ENCODE data around the gene PNPT1.
"Not testable (repeated sequence)": the region's sequence is repeated elsewhere in the genome, so short reads cannot be mapped to it uniquely, and the experiment has no call there.

The PNPT1 gene

GRCh38 chr2:55693181-55694125, at the start of gene PNPT1:
TSS of gene PNPT1 (minus strand) at chr2:55693844. CDS start at chr2:55693823, 21 bp downstream.
- peak; percentile 93 to 96 for DNase-seq

- DNase-seq, result no peak
Observed at GRCh38 chr2:55742996-55743395, 49.4 kb upstream of the PNPT1 start.

DNA sequence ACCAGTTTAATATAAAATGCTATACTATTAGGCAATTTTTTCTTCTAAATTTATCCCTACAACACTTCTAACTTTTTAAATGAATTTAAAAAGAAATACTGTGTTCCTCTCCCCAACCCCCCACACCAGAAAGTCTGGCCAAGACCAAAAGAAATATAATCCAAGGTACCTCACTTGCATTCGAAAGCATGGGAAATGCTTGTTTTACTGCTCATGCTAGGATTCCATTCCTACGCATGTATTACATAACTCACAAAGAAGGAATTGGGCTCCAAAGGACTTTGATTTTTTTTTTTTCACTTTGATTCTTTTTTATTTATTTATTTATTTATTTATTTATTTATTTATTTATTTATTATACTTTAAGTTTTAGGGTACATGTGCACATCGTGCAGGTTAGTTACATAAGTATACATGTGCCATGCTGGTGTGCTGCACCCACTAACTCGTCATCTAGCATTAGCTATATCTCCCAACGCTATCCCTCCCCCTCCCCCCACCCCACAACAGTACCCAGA, 42.4 kb upstream of the PNPT1 start:
- DNase-seq, result not testable (repeated sequence)

DNA sequence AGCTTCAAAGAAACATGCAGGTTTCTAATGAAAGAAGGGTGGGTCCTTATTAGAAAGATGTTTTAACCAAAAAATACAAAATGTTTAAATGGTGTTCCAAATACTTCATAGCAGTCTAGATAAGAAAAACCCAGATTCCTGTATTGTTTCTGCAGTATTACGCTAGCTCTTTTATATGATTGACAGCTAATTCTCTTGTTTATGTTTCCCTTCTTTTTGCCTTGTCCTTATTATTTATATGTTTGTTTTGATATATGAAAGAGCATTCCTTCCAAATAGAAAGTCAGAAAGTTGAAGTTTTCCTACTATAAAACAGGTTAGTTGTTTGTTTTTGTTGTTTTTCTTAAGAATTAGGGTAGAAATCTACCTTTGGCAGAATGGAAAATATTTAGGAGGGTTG, 41.1 kb upstream of the PNPT1 start:
- DNase-seq, result no peak

DNA sequence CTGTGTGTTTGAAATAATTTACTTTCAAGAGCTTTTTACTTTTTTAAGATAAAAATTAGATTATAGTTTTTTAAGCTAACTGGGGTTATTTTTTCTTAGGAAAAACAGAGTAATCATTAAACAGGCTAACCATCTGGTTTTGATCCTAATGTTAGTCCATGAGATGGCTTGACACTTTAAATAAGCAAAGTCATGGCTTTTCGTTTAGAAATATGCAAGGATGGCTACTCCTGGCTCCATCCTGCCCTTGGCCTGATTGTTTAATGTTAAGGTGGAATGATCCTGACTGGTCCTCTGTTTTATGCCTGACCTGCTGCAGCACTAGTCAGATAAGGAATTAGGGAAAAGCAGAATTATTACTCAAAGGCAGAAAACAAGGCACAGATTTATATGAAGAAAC, 39.7 kb upstream of the PNPT1 start:
- DNase-seq, result no peak

- DNase-seq, result no peak
Observed at GRCh38 chr2:55732854-55733253, 39.2 kb upstream of the PNPT1 start.

DNA sequence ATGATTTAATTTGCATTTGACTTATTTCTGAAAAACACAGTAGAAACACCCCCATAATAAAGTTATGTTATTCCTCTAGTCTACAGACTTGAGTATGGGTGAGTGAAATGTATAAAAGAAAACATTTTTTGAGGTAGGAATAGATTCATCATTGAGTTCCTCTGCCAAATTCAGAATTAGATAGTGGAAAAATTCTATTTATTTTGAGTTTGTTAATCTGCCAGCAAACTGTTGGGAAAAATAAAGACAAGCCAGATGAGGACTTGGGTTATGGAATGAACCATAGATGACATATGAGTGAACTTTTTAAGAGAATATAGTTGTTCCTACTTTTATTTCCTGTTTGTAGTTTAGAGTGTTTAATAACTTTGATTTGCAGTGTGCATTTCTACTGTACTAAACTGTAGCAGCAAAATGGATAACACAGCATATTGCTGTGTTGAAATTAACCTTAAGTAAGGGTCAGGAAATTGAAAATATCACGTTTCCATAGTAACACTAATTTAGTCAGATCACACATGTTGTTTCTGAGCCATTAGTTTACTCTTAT, 35.6 kb upstream of the PNPT1 start:
- DNase-seq, result no peak

DNA sequence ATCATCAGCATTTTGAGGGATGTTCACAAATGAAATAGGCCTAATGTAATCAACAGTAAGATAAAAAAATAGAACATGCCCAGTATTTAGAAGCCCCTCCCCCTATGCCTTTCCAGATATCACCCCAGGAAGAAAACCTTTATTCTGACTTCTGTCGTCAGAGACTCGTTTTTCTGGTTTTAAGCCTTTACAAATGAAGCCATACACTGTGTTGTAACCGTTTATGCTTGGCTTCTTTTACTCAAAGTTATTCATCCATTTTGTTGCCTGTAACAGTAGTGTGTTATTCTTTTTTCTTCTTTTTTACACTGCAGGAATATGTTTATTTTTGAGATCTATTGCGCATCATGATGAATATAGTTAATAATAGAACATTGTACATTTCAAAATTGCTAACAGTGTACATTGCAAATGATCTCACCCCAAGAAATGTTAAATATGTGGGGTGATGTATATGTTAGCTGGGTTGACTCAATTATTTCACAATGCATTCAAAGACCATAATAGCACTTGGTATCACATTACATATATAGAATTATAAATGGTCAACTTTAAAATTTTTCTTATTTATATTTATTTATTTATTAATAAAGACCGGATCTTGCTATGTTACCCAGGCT, 28.1 kb upstream of the PNPT1 start:
- no peak for DNase-seq

- no peak for DNase-seq
Observed at GRCh38 chr2:55720417-55720816, 26.8 kb upstream of the PNPT1 start.

GRCh38 chr2:55719852-55720251, 26.2 kb upstream of the PNPT1 start:
- DNase-seq, result no peak

- peak; percentile 21 to 79 for DNase-seq
Observed at GRCh38 chr2:55718165-55719008, 24.7 kb upstream of the PNPT1 start.

DNA sequence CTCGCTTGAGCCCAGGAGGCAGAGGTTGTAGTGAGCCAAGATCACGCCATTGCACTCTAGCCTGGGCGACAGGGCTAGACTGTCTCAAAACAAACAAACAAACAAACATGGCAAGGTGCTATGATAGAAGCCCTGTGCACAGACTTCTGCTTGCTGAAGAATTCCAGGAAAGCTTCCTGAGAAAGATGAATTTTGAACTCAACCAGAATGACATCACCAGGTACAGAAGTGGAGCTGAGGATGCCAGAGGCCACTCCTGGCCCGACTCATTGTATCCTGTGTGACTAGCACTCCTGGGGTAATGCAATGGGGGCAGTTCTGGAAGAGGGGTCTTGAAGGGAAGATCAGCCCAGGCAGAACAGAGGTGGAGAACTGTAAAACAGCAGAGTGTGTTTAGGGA, 22.0 kb upstream of the PNPT1 start:
- no peak for DNase-seq

DNA sequence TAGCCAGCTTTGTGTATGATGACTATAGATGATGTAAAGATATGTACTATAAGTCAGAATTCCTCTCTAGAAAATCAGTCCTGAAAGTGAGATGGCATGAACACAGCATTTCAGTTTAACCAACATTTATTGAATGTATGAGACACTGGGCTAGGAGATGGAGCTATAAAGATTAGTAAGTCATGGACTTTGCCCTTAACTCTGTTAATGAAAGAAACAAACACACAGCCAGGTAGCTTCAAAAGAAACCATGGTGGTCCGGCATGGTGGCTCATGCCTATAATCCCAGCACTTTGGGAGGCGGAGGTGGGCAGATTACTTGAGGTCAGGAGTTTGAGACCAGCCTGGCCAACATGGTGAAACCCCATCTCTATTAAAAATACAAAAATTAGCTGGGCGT, 21.5 kb upstream of the PNPT1 start:
- DNase-seq, result not testable (repeated sequence)

GRCh38 chr2:55712477-55713060, 18.9 kb upstream of the PNPT1 start:
- DNase-seq, result no peak

GRCh38 chr2:55710025-55710424, 16.4 kb upstream of the PNPT1 start:
- no peak for DNase-seq

DNA sequence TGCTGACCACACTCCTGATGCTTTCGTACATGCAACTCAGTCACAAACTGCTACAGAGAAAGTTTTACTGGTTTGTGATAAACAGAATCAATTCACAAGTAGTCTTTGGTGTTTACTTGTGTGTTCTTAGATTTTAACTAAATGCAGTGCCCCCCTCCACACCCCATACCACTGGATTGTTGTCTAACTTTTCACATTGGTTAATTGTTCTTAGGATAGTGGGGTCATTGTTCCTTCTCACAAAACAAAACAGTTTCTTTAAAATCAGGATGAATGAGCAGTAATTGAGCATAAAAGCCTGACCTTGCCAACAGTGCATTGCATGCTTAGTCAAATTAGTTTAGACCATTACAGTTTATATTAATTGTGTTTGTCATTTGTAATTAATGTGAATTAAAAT, 14.1 kb upstream of the PNPT1 start:
- DNase-seq, result no peak

GRCh38 chr2:55706258-55706657, 12.6 kb upstream of the PNPT1 start:
- not testable (repeated sequence) for DNase-seq

DNA sequence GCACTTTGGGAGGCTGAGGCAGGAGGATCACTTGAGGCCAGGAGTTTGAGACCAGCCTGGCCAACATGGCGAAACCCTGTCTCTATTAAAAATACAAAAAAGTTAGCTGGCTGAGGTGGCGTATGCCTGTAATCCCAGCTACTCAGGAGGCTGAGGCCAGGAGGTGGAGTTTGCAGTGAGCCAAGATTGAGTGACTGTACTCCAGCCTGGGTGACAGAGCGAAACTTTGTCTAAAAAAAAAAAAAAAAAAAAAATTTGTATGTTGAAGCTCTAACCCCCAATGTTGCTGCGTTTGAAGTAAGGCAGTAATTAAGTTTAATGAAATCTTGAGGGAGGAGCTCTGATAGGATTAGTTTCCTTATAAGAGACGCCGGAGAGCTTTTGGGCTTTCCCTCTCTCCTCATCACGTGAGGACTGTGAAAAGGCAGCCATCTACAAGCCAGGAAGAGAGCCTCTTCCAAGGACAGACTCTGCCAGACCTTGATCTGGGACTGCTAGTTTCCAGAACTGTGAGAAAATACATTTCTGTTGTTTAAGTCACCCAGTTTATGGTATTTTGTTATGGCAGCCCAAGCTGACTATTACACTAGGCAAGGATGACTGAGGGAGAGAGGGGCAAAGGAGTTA, 11.5 kb upstream of the PNPT1 start:
- no peak for DNase-seq

- DNase-seq, result no peak
Observed at GRCh38 chr2:55703350-55703749, 9.7 kb upstream of the PNPT1 start.

DNA sequence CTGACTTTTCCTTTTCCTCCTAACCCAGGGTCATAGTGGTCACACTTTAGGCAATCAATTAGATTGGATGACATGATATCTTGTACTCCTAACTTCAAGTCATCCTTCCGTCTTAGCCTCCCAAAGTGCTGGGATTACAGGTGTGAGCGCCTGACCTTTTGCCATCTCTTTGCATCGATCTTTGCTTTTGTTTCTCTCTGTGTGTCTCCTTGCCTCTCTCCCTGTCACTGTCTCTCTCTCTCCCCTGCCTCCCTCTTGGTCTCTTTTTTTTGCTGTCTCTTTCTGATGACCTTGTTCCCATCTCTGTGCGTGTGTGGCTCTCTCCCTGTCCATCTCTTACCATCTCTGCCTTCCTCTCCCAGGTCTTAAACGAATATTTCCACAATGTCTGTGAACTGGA, 904 bp downstream of the PNPT1 start:
- DNase-seq, result not testable (repeated sequence)

DNA sequence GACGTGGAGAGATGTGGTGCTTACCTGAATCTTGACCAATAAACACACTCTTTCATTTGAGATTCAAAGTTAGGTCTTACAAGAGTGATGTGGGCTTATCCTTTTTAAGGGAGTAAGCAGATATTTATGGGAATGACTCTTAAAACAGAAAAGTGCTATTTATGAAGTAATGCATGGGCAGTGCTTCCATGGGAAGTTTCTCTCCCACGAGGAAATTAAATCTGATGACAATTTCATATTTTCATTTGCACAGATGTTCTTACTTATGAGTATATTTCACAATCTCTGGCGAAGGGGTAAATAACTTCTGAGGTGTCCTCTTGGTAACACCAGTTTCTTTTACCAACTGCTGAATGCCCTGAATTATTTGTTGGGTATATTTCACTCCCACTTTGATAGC, 21.0 kb downstream of the PNPT1 start:
- DNase-seq, result no peak

GRCh38 chr2:55668956-55669355, 24.7 kb downstream of the PNPT1 start:
- no peak for DNase-seq
